ENCODE data around the gene HSCB.
"Not testable (repeated sequence)": the region's sequence is repeated elsewhere in the genome, so short reads cannot be mapped to it uniquely, and the experiment has no call there.

HSCB gene

DNA sequence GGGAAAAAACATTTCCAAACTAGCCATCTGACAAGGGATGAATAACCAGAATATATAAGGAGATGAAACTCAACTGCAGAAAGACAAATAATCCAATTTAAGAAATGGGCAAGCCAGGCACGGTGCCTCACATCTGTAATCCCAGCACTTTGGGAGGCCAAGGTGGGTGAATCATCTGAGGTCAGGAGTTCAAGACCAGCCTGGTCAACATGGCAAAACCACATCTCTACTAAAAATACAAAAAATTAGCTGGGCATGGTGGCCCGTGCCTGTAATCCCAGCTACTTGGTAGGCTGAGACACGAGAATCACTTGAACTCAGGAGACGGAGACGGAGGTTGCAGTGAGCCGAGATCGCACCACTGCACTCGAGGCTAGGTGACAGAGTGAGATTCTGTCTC is 3.0 kb upstream of the HSCB start:
- DNase-seq (ENCODE audit: low read depth, low spot score), result not testable (repeated sequence)

DNA sequence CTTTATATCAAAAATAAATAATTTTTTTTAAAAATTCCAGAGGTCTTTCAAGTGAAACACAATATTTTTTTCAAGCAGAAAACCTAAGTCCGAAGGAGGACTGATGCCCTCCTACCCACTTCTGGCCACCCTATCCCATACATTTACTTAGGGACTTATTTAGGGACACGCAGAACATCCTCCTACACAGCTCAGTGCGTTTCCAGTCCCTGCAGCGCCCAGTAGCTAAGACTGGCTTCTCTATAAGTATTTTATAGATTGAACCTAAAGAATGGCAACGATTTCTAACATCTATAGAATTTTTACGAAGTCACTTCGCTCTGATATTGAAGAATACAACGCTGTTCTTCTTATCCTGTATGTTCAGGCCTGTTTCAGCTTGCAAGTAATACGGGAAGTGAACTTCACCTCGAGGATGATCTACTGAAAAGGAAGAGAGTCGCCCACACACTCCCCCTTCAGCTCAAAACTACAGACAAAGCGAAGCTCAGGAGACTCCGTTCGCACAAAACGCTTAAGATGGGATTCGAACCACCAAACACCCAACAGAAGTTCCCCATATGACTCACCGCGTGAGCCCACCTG is 547 bp upstream of the HSCB start:
- DNase-seq (ENCODE audit: low read depth, low spot score), result no peak

DNA sequence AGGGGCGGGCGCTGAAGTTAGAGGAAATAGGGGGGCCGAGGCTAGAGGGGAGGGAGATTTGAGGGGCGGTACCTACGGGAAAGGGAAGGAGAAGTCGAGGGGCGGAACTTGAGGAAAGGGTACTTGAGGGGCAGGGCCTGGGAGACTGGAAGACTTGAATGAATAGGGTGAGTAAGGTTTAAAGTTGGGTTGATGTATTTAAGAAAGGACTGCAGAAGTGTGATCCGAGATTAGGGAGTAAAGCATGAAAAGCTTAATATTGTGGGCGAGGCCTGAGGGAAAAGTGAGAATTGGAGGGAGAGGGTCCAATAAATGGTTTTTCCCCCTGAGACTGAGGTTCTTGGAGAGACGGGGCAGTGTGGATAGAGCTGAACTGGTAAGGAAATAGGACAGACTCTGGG is 723 bp downstream of the HSCB start:
- no peak for DNase-seq (ENCODE audit: low read depth, low spot score)

DNA sequence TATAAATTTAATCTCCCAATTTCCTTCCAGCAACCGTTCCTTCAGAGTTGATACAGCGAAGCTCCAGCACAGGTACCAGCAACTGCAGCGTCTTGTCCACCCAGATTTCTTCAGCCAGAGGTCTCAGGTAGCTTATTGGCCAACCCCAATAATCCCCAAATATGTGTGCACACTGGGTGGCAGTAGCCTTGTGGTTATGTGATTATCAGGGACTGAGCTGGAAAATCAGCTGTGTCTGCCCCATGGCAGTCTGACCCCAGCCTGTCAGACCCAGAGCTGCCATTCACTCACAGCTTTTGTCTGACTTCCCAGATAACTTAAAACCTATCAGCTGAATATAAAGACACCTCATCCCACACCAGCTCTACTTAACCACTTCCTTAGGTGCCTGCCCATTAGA is 2.0 kb downstream of the HSCB start:
- DNase-seq (ENCODE audit: low read depth, low spot score), result no peak

DNA sequence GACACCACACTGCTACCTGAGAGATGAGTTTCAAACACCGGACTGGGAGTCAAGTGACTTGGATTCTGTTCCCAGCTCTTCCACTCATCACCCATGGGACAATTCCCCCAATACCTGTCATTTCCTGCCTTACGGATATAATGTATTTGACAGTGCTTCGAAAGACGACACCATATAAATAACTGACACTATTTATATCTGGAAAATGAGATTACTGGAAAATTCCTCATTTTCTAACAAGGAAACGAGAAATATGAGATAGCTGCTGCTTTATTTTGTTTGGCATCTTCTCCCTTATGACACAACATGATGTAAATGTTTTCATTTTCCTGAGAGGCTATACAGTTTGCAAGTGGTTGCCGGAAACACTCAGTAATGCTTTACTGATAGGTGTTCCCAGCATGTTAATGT is 8.6 kb downstream of the HSCB start:
- DNase-seq (ENCODE audit: low read depth, low spot score), result peak; percentile 62

DNA sequence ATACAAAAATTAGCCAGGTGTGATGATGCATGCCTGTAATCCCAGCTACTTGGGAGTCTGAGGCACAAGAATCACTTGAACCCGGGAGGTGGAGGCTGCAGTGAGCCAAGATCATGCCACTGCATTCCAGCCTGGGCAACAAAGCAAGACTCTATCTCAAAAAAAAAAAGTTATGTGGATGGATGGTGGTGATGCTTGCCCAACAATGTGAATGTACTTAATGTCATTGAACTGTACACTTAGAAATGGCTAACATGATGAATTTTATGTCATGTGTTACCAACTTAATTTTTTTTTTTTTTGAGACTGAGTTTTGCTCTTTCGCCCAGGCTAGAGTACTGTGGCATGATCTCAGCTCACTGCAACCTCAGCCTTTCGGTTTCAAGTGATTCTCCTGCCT is 12.7 kb downstream of the HSCB start:
- DNase-seq (ENCODE audit: low read depth, low spot score), result not testable (repeated sequence)

DNA sequence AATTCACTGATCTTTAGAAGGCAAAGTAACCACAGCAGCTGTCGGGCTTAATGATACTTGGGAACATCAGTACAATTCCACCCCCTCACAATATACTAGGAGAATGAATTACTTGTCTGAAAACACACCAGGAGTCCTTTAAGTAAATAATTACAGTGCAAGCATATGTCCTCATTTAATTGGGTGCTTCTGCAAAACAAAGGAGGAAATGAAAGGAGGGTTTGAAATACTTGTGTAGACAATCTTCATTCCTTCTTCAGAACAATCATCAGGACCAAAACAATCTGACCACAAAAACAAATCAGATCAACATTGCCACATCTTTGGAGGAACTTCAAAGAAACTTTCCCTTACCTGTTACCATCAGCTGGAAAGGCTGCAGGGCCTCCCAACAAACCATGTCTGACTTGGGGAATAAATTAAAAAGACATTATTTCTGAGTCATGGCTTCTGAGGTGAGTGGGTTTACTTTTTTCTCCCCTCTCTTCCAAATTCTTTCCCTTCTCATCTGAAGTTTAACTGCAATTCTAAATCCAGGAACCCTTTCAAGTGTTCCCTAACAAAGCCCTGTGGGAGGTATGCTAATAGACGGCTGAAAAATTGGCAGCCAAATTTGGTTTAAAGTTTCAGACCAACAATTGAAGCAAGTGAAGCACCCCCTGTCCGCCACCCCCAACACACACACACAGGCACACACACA is 18.2 kb downstream of the HSCB start:
- DNase-seq (ENCODE audit: low read depth, low spot score), result no peak

DNA sequence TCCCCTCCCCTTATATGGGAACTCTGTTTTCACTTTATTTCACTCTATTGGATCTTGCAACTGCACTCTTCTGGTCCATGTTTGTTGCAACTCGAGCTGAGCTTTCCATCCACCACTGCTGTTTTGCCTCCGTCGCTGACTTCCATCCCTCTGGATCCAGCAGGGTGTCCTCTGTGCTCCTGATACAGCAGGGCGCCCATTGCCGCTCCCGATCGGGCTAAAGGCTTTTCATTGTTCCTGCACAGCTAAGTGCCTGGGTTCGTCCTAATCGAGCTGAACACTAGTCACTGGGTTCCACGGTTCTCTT is 19.6 kb downstream of the HSCB start:
- DNase-seq (ENCODE audit: low read depth, low spot score), result no peak

DNA sequence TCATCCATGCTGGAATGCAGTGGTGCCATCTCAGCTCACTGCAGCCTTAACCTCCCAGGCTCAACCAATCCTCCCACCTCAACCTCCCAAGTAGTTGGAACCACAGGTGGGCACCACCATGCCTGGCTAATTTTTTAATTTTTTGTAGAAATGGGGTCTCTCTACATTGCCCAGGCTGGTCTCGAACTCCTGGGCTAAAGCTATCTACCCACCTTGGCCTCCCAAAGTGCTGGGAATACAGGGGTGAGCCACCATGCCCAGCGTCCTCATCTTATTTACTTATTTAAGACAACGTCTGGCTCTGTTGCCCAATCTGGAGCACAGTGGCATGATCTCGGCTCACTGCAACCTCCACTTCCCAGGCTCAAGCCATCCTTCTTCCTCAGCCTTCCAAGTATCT is 20.2 kb downstream of the HSCB start:
- not testable (repeated sequence) for DNase-seq (ENCODE audit: low read depth, low spot score)

DNA sequence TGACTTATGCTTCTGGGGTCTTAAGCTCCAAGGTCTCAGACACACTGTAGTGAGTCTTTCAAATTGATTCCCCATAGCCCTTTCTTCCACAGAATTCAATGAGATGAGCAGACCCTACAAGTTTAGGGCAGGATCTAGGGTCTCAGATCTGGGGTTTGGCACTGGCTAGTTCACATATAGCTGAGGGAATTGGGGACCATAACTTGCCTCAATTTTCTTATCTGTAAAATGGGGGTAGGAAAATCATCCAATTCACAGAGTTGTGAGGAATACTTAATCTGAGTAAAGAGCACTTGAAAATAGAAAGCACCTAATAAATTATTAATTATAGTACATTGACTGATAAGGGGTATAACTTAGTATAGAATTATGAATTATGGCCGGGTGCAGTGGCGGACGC is 24.8 kb downstream of the HSCB start:
- DNase-seq (ENCODE audit: low read depth, low spot score), result no peak

DNA sequence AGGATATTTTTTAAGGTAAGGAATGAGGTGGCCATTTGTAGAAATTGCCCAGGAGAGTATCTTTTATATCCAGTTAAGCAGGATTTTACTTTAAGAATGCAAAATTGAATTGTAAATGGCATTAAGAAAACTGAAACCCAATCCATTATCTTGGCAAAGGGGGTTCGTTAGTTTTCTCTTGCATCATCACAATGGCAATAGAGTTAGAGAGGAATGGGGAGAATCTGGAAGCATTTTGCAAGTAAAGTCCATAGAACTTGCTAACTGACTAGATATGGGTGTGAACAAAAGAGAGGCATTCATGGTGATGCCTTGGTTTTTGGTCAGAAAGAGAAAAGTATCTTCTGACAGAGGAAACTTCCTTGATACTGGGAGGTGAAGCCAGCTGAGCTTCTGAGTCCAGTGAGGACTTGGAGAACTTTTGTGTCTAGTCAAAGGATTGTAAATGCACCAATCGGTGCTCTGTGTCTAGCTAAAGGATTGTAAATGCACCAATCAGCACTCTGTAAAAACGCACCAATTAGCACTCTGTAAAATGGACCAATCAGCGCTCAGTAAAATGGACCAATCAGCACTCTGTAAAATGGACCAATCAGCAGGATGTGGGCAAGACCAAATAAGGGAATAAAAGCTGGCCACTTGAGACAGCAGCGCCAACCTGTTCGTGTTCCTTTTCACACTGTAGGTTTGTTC is 27.0 kb downstream of the HSCB start:
- DNase-seq (ENCODE audit: low read depth, low spot score), result no peak

DNA sequence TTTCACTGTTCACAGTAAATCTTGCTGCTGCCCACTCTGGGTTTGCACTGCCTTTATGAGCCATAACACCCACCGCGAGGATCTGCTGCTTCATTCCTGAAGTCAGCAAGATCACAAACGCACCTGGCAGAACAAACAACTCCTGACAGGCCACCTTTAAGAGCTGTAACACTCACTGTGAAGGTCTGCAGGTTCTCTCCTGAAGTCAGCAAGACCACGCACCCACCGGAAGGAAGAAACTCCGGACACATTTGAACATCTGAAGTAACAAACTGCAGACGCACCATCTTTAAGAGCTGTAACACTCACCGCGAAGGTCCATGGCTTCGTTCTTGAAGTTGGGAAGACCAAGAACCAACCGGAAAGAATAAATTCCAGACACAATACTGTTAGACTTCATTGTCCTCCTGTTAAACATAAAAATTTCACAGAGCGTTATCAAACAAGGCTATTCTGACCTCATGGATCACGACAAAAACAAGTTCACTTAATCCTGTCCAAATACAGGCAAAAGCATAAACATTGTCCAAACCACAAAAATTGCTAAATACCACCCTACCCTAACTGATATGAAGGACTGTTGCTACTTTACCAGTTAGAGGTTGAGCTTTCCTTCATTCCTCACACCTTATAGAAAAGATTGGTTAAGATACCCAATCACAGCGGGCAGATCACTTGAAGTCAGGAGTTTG is 27.7 kb downstream of the HSCB start:
- DNase-seq (ENCODE audit: low read depth, low spot score), result no peak

DNA sequence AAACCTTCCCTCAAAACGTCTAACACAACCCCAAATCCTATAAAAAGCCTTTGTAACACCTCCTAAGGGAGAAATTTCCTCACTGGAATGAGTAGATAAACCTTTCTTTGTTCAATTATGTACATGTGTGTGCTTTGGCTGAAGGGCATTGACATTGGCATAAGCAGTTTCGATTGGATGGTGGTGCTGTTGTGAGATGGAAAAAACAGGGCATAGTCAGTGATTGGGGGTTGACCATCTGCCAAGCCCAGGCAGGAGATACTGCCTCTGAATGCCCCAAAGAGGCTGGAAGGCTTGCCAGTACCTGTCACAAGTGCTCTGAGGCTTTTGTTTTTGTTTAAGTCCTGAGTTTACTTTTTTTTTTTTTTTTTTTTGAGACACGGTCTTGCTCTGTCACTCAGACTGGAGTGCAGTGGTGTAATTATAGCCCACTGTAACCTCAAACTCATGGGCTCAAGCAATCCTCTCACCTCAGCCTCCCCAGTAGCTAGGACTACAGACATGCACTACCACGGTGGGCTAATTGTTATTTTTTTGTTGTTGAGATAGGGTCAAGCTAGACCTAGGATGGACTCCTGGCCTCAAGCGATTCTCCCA is 29.5 kb downstream of the HSCB start:
- no peak for DNase-seq (ENCODE audit: low read depth, low spot score)

DNA sequence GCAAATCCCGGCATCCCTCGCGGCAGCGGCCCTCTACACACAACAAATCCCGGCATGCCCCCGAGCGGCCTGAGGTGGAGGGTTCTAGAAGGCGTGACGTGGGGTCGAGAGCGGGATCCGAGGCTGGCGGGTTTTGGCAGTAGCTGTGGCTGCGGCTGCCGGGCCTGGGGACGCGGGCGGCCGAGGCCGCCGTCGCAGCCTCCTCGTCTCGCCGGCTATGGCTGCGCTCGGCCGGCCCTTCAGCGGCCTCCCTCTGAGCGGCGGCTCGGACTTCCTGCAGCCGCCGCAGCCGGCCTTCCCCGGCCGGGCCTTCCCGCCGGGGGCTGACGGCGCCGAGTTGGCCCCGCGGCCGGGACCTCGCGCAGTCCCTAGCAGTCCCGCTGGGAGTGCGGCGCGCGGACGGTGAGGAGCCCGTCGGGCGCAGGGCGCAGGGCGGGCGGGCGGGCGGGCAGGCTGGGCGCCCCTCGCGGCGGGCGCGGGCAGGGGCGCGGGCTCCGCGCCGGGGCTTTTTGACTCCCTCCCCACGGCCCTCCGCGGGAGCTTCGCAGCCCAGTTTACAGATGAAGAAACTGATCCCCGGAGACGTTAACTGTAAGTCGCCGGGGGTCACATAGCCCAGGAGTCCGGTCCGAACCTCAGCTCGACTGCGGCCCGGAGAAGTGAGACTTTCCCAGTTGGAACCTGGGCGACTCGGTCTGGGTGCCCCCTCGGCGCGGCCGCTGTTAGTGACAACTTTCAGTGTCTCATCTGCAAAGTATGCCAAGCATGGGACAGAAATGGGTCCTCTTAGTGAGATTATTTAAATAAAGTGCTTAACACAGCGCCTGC is 31.0 kb downstream of the HSCB start, which contains the start of gene CCDC117:
TSS of gene CCDC117 (plus strand) at position 63 of the 828 bp plus-strand sequence. CDS start at position 218, 155 bp downstream.
- peak; percentile 68 for DNase-seq (ENCODE audit: low read depth, low spot score)

DNA sequence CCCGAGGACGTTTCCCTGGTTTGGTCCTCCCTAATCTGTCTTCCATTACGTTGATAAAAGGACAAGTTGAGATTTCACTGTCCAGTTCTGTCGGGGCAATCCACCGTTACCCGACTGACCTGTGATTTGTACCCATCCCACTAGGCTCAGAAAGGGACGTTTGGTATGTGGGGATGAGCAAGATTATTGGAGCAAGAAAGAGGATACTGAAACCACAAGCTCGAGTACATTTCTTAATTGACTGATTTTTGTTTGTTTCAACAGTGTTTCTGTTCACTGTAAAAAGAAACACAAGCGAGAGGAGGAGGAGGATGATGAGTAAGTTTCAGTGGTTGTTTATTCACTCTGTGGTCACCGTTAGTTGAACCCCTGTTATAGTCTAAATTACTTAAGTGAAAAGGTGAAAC is 31.6 kb downstream of the HSCB start:
- DNase-seq (ENCODE audit: low read depth, low spot score), result no peak

DNA sequence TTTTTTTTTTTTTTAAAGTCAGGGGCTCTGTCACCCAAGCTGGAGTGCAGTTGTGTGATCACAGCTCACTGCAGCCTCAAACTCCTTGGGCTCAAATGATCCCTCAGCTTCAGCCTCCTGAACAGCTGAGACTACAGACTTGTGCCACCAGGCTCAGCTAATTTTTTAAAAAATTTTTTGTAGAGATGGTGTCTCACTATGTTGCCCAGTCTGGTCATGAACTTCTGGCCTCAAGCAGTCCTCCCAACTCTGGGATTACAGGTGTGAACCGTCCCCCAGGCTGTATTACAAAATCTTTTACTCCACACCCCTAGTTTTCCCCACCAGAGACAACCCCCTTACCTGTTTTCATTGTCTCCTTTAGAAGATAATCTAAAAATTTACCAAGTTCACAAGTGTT is 32.5 kb downstream of the HSCB start:
- no peak for DNase-seq (ENCODE audit: low read depth, low spot score)

DNA sequence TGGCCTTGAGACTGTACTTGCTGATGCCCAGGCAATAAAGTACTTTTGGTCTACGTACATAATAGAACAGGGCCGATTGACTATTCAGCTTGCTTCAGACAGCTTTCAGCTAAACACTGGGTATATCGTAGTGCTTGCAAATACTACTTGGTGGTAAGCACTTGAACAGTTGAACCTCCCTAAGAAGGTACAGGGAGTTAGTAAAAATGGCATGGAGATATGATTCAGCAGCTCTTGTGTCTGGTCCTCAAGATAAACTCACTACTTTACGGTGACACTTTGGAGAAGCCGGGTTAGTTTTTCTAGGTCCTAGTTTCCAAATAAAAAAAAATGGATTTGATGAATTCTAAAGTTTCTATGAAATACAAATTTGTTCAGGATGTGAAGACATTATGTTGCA is 38.0 kb downstream of the HSCB start:
- no peak for DNase-seq (ENCODE audit: low read depth, low spot score)

DNA sequence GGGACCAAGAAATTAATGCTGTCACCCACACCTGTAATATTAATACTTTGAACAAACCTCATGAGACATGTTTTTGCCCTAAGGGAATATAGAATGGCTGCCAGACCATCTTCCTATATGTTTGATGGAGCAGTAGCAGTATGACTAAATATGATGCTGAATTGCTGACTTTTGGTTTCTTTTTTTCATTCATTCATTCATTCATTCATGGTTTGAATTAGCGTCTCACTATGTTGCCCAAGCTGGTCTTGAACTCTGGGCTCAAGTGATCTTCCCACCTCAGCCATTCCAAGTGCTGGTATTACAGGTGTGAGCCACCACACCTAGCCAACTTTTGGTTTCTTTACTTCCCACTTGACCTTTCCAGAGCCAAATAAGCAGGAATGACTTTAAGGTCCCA is 38.5 kb downstream of the HSCB start:
- DNase-seq (ENCODE audit: low read depth, low spot score), result no peak

DNA sequence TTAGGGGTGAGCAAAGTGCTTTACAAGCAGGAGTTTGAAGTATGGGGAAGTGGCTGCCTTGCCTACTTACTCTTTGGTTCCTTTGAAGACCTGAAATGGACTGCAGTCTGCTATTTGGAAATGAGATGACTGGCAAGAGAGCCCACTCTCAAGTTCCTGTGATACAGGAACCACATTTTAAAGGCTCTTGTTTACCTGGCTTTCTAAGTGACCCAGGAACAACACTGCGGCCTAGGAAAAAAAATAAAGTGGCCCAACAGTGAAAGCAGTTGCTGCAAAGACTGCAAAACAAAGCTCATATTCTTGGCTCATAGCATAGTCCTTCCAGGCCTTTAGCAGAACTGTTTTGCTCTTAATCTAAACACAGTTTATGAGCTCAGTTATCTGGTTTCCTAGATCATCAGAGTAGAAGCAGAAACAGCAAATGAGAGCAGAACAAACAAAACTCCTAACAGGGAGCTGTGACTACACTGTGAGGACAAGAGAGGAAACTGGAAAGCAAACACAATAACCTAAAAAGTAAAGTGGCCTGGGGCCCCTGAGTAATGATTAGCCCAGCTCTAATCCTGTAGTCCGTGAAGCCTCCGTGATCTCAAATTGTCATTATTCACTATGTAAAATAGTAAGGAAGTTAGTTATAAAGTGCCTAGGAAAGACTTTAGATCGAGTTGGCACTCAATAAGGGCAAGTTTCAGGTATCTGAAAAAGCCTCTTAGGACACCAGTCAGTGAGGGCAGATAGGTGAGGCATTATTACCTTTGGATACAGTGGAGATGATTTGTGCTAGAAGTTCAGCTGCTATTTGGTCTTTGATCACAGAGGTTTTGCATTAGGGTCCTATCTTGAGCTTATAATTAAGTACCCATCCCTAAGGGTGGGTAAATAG is 42.2 kb downstream of the HSCB start:
- DNase-seq (ENCODE audit: low read depth, low spot score), result no peak

DNA sequence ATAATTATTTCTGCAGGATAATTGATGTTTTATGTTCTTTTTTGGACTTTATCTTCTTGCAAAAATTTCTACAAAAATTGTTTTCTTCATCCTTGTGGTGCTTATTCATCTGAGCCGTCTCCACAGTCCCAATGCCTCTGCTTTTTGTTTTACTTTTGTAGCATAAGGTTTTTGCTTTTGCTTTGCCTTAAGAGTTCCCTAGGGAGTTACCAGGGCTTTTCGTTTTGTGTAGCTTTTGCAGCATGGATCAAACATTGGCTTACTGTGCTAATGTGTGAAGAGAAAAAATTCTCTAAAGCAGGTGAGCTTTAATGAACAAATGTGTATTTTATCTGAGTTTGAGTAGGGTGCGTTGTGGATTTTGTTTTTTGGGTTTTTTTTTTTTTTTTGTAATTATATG is 46.8 kb downstream of the HSCB start:
- DNase-seq (ENCODE audit: low read depth, low spot score), result no peak
